ENCODE results near the gene FUT4.

DNA sequence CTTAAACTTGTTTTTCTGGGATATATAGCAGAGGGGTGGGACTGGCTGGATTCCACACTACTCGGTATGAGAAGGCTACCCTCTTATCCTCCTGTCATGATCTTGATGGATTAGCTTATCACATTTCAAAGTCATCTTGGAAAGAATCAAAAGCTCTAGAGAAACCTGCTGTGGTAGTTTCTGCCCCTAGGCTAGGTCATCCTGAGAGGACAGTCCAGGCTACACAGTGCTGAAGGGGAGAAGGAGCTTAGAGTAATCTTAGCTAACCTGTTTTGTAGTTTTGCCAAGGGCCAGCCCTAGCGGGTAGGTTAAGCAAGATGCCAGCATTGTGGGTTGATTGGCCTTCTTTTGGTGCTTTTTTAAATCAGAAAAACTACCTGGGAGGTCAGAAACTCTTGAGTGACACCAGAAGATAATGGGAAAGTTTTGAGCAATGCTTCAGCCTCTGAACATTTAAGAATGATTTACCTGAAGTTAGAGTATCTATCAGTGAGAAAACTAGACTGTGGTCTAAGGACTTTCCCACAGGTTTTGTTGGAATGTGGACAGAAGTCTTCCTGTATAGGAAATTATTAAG lies 44.7 kb downstream of the FUT4 start:
- TF ChIP-seq GATA2 (IDR thresholded peaks at IDR 0.05; ENCODE audit: low read depth, low read length) (no peak), GATA3 (IDR thresholded peaks at IDR 0.05; ENCODE audit: low read depth, low read length) (no peak)

All from SH-SY5Y (cell line).